HUES48 (cell line): Measurements from ENCODE around the gene DDX53.

ENCODE experiments used
- H3K27ac ChIP-seq: one replicate; pipeline ENCODE4 v1.7.0; 2013; ENCODE audit warnings: low read depth, low read length, inconsistent platforms
- H3K27me3 ChIP-seq: 2 replicates; pipeline ENCODE4 v1.6.1; 2013; ENCODE audit warnings: mild to moderate bottlenecking, low read length; ENCODE audit not compliant: control insufficient read depth, insufficient read depth
- H3K36me3 ChIP-seq: 2 replicates; pipeline ENCODE4 v1.6.1; 2013; ENCODE audit warnings: low read length; ENCODE audit not compliant: control insufficient read depth, insufficient read depth
- H3K4me1 ChIP-seq: 2 replicates; pipeline ENCODE4 v1.6.1; 2013; ENCODE audit warnings: mild to moderate bottlenecking, low read length; ENCODE audit not compliant: control insufficient read depth, insufficient read depth
- H3K4me3 ChIP-seq: 2 replicates; pipeline ENCODE4 v1.5.1; 2013; ENCODE audit warnings: mild to moderate bottlenecking, low read depth, low read length
- H3K9ac ChIP-seq: 2 replicates; pipeline ENCODE4 v1.6.1; 2013; ENCODE audit warnings: mild to moderate bottlenecking, low read depth, low read length, moderate library complexity
- H3K9me3 ChIP-seq: 2 replicates; pipeline ENCODE4 v1.6.1; 2013; ENCODE audit warnings: low read length; ENCODE audit not compliant: control insufficient read depth, insufficient read depth

Gene DDX53

GRCh38 chrX:22975786-22976185 lies 24.0 kb upstream of the DDX53 start:
- H3K36me3 ChIP-seq: no peaks in the 10 kb centered on the region
- H3K4me1 ChIP-seq: no peaks in the 10 kb centered on the region
- H3K4me3 ChIP-seq: no peak overlapping the region
- 0 out of 2 replicates have a peak, but pooled peaks cover 3% of the 10 kb centered on the region for H3K9me3 ChIP-seq
- H3K9ac ChIP-seq: no peak overlapping the region
- H3K27ac ChIP-seq: no peak overlapping the region
- no peaks in the 10 kb centered on the region for H3K27me3 ChIP-seq

- no peak overlapping the region for H3K4me3 ChIP-seq
- H3K9ac ChIP-seq: no peak overlapping the region
- H3K27me3 ChIP-seq: no peaks in the 10 kb centered on the region; the same call in 1 of the 2 replicates
- H3K36me3 ChIP-seq: no peaks in the 10 kb centered on the region
- H3K9me3 ChIP-seq: no peaks in the 10 kb centered on the region
- H3K27ac ChIP-seq: no peak overlapping the region
- H3K4me1 ChIP-seq: no peaks in the 10 kb centered on the region
These were observed 13.8 kb upstream of the DDX53 start for GRCh38 chrX:22985958-22986357.

DNA sequence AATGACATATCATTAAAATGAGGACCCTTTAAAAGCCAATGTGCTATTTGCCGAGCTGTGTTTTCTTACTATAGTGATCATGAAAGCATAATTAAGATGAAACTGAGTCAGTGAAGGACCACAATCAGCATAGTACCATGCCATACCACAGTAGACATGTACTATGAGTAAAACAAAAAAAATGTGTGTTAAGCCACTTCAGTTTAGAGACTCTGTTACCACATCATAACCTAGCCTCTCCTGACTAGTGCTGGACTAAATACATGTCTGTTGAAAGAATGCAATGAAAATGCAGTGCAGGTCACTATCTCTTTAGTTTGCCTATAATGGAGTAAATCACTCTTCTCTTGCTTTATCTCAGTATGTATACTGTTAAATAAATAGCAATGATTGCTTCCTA lies 12.3 kb upstream of the DDX53 start:
- Histone ChIP-seq H3K27ac (no peak overlapping the region), H3K36me3 (no peaks in the 10 kb centered on the region), H3K9me3 (no peaks in the 10 kb centered on the region), H3K9ac (no peak overlapping the region), H3K27me3 (no peaks in the 10 kb centered on the region), H3K4me1 (no peaks in the 10 kb centered on the region), H3K4me3 (no peak overlapping the region)

GRCh38 chrX:23003116-23003515 lies 3.4 kb downstream of the DDX53 start:
- no peaks in the 10 kb centered on the region for H3K27me3 ChIP-seq
- no peak overlapping the region for H3K9ac ChIP-seq
- no peaks in the 10 kb centered on the region for H3K4me1 ChIP-seq
- no peak overlapping the region for H3K4me3 ChIP-seq
- no peak overlapping the region for H3K27ac ChIP-seq
- no peaks in the 10 kb centered on the region for H3K36me3 ChIP-seq
- no peaks in the 10 kb centered on the region for H3K9me3 ChIP-seq

GRCh38 chrX:23008431-23009099 lies 8.8 kb downstream of the DDX53 start:
- Histone ChIP-seq H3K36me3 (no peaks in the 10 kb centered on the region), H3K27ac (no peak overlapping the region), H3K4me3 (no peak overlapping the region), H3K9me3 (no peaks in the 10 kb centered on the region), H3K27me3 (no peaks in the 10 kb centered on the region; the same call in 1 of the 2 replicates), H3K4me1 (peaks cover 4% of the 10 kb centered on the region), H3K9ac (no peak overlapping the region)

GRCh38 chrX:23012162-23012561 lies 12.4 kb downstream of the DDX53 start:
- Histone ChIP-seq H3K36me3 (no peaks in the 10 kb centered on the region), H3K9ac (no peak overlapping the region), H3K9me3 (no peaks in the 10 kb centered on the region), H3K27ac (no peak overlapping the region), H3K4me1 (peaks cover 4% of the 10 kb centered on the region), H3K4me3 (no peak overlapping the region), H3K27me3 (no peaks in the 10 kb centered on the region; the same call in 1 of the 2 replicates)

DNA sequence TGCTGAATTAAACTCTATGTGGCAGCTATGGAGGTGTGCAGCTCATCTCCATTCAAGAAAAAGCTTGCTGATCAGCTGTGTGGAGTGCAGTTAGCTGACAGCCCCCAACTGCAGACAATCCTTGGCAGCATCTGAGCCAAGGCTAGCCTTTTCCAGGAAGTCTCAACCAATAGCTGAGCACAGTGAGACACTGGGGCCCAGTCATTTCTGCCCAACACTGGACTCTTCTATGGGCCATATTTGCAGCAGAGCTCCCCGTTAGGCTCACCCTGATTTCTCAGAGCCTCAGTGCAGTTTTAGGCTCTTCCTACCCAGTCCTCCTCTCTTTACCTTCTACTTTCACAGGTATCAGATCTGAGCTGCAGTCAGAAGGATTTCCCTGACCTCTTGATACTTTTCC lies 12.9 kb downstream of the DDX53 start:
- Histone ChIP-seq H3K27me3 (no peaks in the 10 kb centered on the region; the same call in 1 of the 2 replicates), H3K36me3 (no peaks in the 10 kb centered on the region), H3K4me3 (no peak overlapping the region), H3K9me3 (no peaks in the 10 kb centered on the region), H3K27ac (no peak overlapping the region), H3K4me1 (peaks cover 4% of the 10 kb centered on the region), H3K9ac (no peak overlapping the region)

DNA sequence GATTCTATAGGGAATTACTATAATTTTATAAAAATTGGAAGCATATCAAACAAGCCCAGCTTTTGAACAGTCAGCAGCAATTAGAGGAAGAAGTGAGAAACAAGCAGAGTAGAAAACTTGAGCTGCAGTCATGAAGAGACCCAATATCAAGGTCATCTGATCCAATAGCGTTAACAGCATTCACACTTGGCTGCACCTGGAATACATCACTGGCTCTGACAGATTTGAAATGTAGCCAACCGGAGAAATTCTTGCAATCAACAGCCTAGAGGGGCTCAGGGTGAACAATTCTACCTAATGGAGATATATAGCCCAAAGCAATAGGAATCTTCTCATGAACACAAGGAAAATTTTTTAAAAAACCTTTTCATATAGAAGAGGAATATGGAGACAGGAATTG lies 13.6 kb downstream of the DDX53 start:
- Histone ChIP-seq H3K27ac (no peak overlapping the region), H3K9me3 (no peaks in the 10 kb centered on the region), H3K27me3 (no peaks in the 10 kb centered on the region; the same call in 1 of the 2 replicates), H3K4me3 (no peak overlapping the region), H3K36me3 (no peaks in the 10 kb centered on the region), H3K9ac (no peak overlapping the region), H3K4me1 (peaks cover 4% of the 10 kb centered on the region)

- Histone ChIP-seq H3K36me3 (no peaks in the 10 kb centered on the region), H3K27me3 (no peaks in the 10 kb centered on the region), H3K4me3 (no peak overlapping the region), H3K9ac (no peak overlapping the region), H3K9me3 (no peaks in the 10 kb centered on the region), H3K27ac (no peak overlapping the region), H3K4me1 (peaks cover 3% of the 10 kb centered on the region; the same call in 1 of the 2 replicates)
These were observed 31.8 kb downstream of the DDX53 start for GRCh38 chrX:23031600-23031999.

GRCh38 chrX:23035493-23035892 lies 35.7 kb downstream of the DDX53 start:
- Histone ChIP-seq H3K4me1 (peaks cover 17% of the 10 kb centered on the region), H3K9me3 (no peaks in the 10 kb centered on the region), H3K4me3 (no peak overlapping the region), H3K36me3 (no peaks in the 10 kb centered on the region), H3K27me3 (no peaks in the 10 kb centered on the region), H3K9ac (no peak overlapping the region), H3K27ac (no peak overlapping the region)

GRCh38 chrX:23046443-23046842 lies 46.7 kb downstream of the DDX53 start:
- Histone ChIP-seq H3K27ac (no peak overlapping the region), H3K4me3 (no peak overlapping the region), H3K27me3 (no peaks in the 10 kb centered on the region), H3K36me3 (no peaks in the 10 kb centered on the region), H3K9me3 (no peaks in the 10 kb centered on the region), H3K9ac (no peak overlapping the region), H3K4me1 (no peaks in the 10 kb centered on the region)
